ENCODE data around the gene MCAM. TPM values are rescaled to one million over a fixed set of nuclear protein-coding genes. Genes with fewer than 3 reads are reported as not detected.

Gene MCAM
- polyA plus RNA-seq, 3 donors: not detected

GRCh38 chr11:119266063-119266462 is 50.9 kb downstream of the MCAM start:
- Mint-ChIP-seq H3K36me3 (peaks cover 0 to 33% of the 10 kb centered on the region in 2 donors), H3K27ac (peak overlapping the region in 3 of 7 donors; percentile 0 to 35 (median 15)), H3K4me1 (peaks cover 27% of the 10 kb centered on the region), H3K27me3 (ENCODE audit: low read depth in 3 of 3) (no peaks in the 10 kb centered on the region), H3K4me3 (no peak overlapping the region), H3K9me3 (no peaks in the 10 kb centered on the region)
- Histone ChIP-seq H4K20me1 (ENCODE audit: insufficient read depth, low read length) (peaks cover 98% of the 10 kb centered on the region), H3K27me3 (ENCODE audit: control insufficient read depth in 2 of 2, insufficient read depth in 2 of 2, low read length in 2 of 2) (no peaks in the 10 kb centered on the region), H3K4me1 (ENCODE audit: control insufficient read depth in 1 of 2, insufficient read depth in 2 of 2, low read length in 2 of 2) (peaks cover 41 to 56% of the 10 kb centered on the region in 2 donors), H3K27ac (ENCODE audit: low read depth in 1 of 2, low read length in 2 of 2) (peak overlapping the region in 1 of 2 donors; percentile 39), H3K79me2 (ENCODE audit: insufficient read depth, low read length) (peaks cover 96% of the 10 kb centered on the region), H3K4me3 (replicated peaks in 1 of 3; ENCODE audit: low read depth in 2 of 3, low read length in 3 of 3) (no peak overlapping the region), H3K4me2 (replicated peaks; ENCODE audit: extremely low read depth, low read length, poor library complexity, severe bottlenecking) (no peak overlapping the region), H3K36me3 (replicated peaks in 1 of 2; ENCODE audit: control insufficient read depth in 1 of 2, insufficient read depth in 2 of 2, low read length in 2 of 2) (peaks cover 5 to 8% of the 10 kb centered on the region in 2 donors), H2AFZ (ENCODE audit: insufficient read depth, low read depth, low read length, poor library complexity, severe bottlenecking) (no peak overlapping the region), H3K9me3 (replicated peaks in 1 of 2; ENCODE audit: control insufficient read depth in 1 of 2, insufficient read depth in 1 of 2, low read length in 2 of 2) (no peaks in the 10 kb centered on the region), H3K9ac (ENCODE audit: insufficient read depth, low read length, poor library complexity, severe bottlenecking) (no peak overlapping the region)
- no CpG with 5 or more reads among the region's 3 CpGs for WGBS (ENCODE audit: insufficient coverage)
- no peak for DNase-seq
- intact Hi-C loops (cut with micrococcal nuclease): no loop called here
- no peak for TF ChIP-seq CTCF (IDR thresholded peaks at IDR 0.05)

- H3K4me1 ChIP-seq (ENCODE audit: control insufficient read depth in 1 of 2, insufficient read depth in 2 of 2, low read length in 2 of 2): peaks cover 43 to 75% of the 10 kb centered on the region in 2 donors
- peak overlapping the region; percentile 15 for H3K9ac ChIP-seq (ENCODE audit: insufficient read depth, low read length, poor library complexity, severe bottlenecking)
- no peaks in the 10 kb centered on the region for H3K27me3 ChIP-seq (ENCODE audit: control insufficient read depth in 2 of 2, insufficient read depth in 2 of 2, low read length in 2 of 2)
- Mint-ChIP-seq H3K36me3 (peaks cover 0 to 22% of the 10 kb centered on the region in 2 donors), H3K4me1 (peaks cover 40% of the 10 kb centered on the region), H3K9me3 (no peaks in the 10 kb centered on the region), H3K4me3 (no peak overlapping the region), H3K27ac (no peak overlapping the region), H3K27me3 (ENCODE audit: low read depth in 3 of 3) (no peaks in the 10 kb centered on the region)
- DNase-seq: no peak
- H2AFZ ChIP-seq (ENCODE audit: insufficient read depth, low read depth, low read length, poor library complexity, severe bottlenecking): no peak overlapping the region
- 0% methylated on average over 1 of the region's 3 CpGs for WGBS (ENCODE audit: insufficient coverage)
- H4K20me1 ChIP-seq (ENCODE audit: insufficient read depth, low read length): peaks cover 100% of the 10 kb centered on the region
- H3K4me2 ChIP-seq (replicated peaks; ENCODE audit: extremely low read depth, low read length, poor library complexity, severe bottlenecking): peak overlapping the region; percentile 25
- peaks cover 0 to 5% of the 10 kb centered on the region in 2 donors for H3K36me3 ChIP-seq (replicated peaks in 1 of 2; ENCODE audit: control insufficient read depth in 1 of 2, insufficient read depth in 2 of 2, low read length in 2 of 2)
- peaks cover 100% of the 10 kb centered on the region for H3K79me2 ChIP-seq (ENCODE audit: insufficient read depth, low read length)
- peak overlapping the region in 1 of 2 donors; percentile 67 for H3K27ac ChIP-seq (ENCODE audit: low read depth in 1 of 2, low read length in 2 of 2)
- TF ChIP-seq CTCF (IDR thresholded peaks at IDR 0.05): no peak
- H3K9me3 ChIP-seq (replicated peaks in 1 of 2; ENCODE audit: control insufficient read depth in 1 of 2, insufficient read depth in 1 of 2, low read length in 2 of 2): no peaks in the 10 kb centered on the region
- intact Hi-C loops (cut with micrococcal nuclease): no loop called here
- H3K4me3 ChIP-seq (replicated peaks in 1 of 3; ENCODE audit: low read depth in 2 of 3, low read length in 3 of 3): no peak overlapping the region
Observed at GRCh38 chr11:119263352-119263940, 53.5 kb downstream of the MCAM start.

Measured in CD14-positive monocyte (primary cell).